ENCODE results near the gene ENC1. TPM values are rescaled to one million over a fixed set of nuclear protein-coding genes. Genes with fewer than 3 reads are reported as not detected.
A peak's percentile ranks its signal among the peaks of the same experiment; 100 is the strongest.

The ENC1 gene
- total RNA-seq, 1 experiment from 2014 or later = 30.0 TPM

DNA sequence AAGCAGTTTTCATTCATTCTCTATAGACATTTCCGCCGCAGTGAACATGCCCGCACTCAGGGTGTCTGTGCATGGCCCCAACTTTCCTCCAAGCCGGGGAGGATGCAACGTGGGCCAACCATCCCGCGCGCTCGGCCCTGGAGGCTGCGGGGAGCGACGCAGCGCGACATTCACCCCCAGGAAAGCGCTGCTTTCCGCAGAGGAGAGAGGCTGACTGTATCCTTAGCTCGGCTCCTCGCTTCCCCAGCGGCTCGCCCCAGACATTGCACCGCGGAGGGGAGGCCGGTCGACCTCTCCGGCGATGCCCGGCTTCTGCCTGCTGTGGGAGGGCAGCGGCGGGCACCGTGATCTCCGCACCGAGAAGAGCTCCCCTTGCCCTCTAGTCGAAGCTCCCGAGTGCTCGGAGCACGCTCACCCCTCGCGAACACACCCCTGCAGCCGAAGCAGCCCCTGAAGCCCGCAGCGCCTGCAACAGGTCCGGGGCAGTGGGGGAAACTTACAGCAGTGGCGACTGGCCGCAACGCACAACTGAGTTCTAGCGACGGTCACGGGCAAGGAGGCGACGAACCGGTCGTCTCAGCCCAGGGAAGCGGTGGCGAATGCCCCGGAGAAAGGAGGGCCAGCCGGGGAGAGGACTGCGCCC, 600 bp downstream of the ENC1 start:
- POLR2A ChIA-PET = interaction anchor here (1.2 to 2.0 kb wide), 4 partner anchors 8 to 429 kb away, joined by 3 to 9 read pairs (median 4); no protein-coding TSS in a partner anchor
- H3K79me2 ChIP-seq (ENCODE audit: insufficient read depth, low read length) = peaks cover 47% of the 10 kb centered on the region

More for the DNA sequence above, 600 bp downstream of the ENC1 start:
- Histone ChIP-seq H3K4me3 (replicated peaks in 1 of 2; ENCODE audit: low read depth in 1 of 2, low read length in 2 of 2) (peak overlapping the region; percentile 69 to 82), H3K27me3 (ENCODE audit: insufficient read depth, low read length) (no peaks in the 10 kb centered on the region), H3K4me1 (ENCODE audit: control insufficient read depth in 1 of 2, insufficient read depth in 2 of 2, low read length in 2 of 2) (peaks cover 57 to 62% of the 10 kb centered on the region in 2 experiments), H3K4me2 (ENCODE audit: low read length) (peak overlapping the region; percentile 96), H3K9ac (ENCODE audit: low read length) (peak overlapping the region; percentile 69), H3K9me2 (ENCODE audit: insufficient read depth) (no peaks in the 10 kb centered on the region), H3K27ac (ENCODE audit: low read depth, low read length) (peak overlapping the region; percentile 92), H4K20me1 (ENCODE audit: insufficient read depth) (peaks cover 5% of the 10 kb centered on the region; the same call in 1 of the 2 replicates), H3K36me3 (ENCODE audit: control insufficient read depth in 1 of 2, insufficient read depth in 2 of 2, low read length in 2 of 2) (peaks cover 5 to 8% of the 10 kb centered on the region in 2 experiments; a peak in 3 of 4 replicates), H3K9me3 (ENCODE audit: control insufficient read depth in 1 of 2, insufficient read depth in 1 of 2, low read depth in 1 of 2, low read length in 2 of 2) (no peaks in the 10 kb centered on the region), H2AFZ (ENCODE audit: low read depth, low read length, poor library complexity, severe bottlenecking) (no peak overlapping the region)
- TF ChIP-seq ZFX (IDR thresholded peaks at IDR 0.05) (0 out of 2 replicates have a peak, but pooled peaks have one; percentile 4), RAD21 (IDR thresholded peaks at IDR 0.05; ENCODE audit: low read depth) (peak; percentile 1; the same call in 1 of the 2 replicates)
- TF ChIP-seq, protein P1, sequence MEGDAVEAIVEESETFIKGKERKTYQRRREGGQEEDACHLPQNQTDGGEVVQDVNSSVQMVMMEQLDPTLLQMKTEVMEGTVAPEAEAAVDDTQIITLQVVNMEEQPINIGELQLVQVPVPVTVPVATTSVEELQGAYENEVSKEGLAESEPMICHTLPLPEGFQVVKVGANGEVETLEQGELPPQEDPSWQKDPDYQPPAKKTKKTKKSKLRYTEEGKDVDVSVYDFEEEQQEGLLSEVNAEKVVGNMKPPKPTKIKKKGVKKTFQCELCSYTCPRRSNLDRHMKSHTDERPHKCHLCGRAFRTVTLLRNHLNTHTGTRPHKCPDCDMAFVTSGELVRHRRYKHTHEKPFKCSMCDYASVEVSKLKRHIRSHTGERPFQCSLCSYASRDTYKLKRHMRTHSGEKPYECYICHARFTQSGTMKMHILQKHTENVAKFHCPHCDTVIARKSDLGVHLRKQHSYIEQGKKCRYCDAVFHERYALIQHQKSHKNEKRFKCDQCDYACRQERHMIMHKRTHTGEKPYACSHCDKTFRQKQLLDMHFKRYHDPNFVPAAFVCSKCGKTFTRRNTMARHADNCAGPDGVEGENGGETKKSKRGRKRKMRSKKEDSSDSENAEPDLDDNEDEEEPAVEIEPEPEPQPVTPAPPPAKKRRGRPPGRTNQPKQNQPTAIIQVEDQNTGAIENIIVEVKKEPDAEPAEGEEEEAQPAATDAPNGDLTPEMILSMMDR (IDR thresholded peaks at IDR 0.05 in 2 of 3, conservative IDR thresholded peaks at IDR 0.05 in 1 of 3; ENCODE audit: borderline replicate concordance in 1 of 3, insufficient read depth in 1 of 3, low read depth in 2 of 3, low read length in 2 of 3) = peak in 2 of 3 experiments; percentile 1 to 32; a peak in 2 of 6 replicates
- TF ChIP-seq, protein P2, sequence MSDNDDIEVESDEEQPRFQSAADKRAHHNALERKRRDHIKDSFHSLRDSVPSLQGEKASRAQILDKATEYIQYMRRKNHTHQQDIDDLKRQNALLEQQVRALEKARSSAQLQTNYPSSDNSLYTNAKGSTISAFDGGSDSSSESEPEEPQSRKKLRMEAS (IDR thresholded peaks at IDR 0.05) = no peak
- intact Hi-C loops (cut with micrococcal nuclease) = loop anchor here (1.0 to 10.0 kb wide), 5 partner anchors 245 to 825 kb away; no protein-coding TSS in a partner anchor
- CTCF ChIA-PET = interaction anchor here (0.7 to 1.8 kb wide), 9 partner anchors 10 to 738 kb away, joined by 3 to 11 read pairs (median 3); no protein-coding TSS in a partner anchor
- DNase-seq (ENCODE audit: low read depth, low spot score) = no peak
- BruUV-seq (replicated peaks) = no TSS peak
- RAD21 ChIA-PET (ENCODE audit: low non-redundant PET in 1 of 2, low total read pairs in 2 of 2, uncharacterized antibody in 2 of 2, unreplicated experiment in 2 of 2) = interaction anchor here (1.0 kb wide), 2 partner anchors 14 to 428 kb away, joined by 3 read pairs; no protein-coding TSS in a partner anchor
- peak; percentile 30 for ATAC-seq

Data from HCT116 (cell line).